Measurements from ENCODE around the gene NTNG1. TPM values are rescaled to one million over a fixed set of nuclear protein-coding genes. Genes with fewer than 3 reads are reported as not detected.

The NTNG1 gene
- total RNA-seq, 6 experiments from 2014 or later: not detected

- Histone ChIP-seq H3K27me3 (no peaks in the 10 kb centered on the region), H3K4me1 (no peaks in the 10 kb centered on the region), H3K27ac (no peak overlapping the region), H3K36me3 (no peaks in the 10 kb centered on the region), H3K9me3 (no peaks in the 10 kb centered on the region), H3K4me3 (no peak overlapping the region)
- DNase-seq: no peak
- TF ChIP-seq POLR2A (IDR thresholded peaks at IDR 0.05) (no peak), CTCF (IDR thresholded peaks at IDR 0.05) (no peak)
- WGBS (ENCODE audit: insufficient coverage, low coverage, low lambda C conversion rate, missing lambda C conversion rate): 60% methylated on average over 3 of the region's 3 CpGs
- intact Hi-C loops (cut with DNase I): no loop called here
- no peak for ATAC-seq
These were observed 341.0 kb downstream of the NTNG1 start for GRCh38 chr1:107481756-107482384.

GRCh38 chr1:107483949-107484348 lies 343.1 kb downstream of the NTNG1 start:
- Histone ChIP-seq H3K4me3 (no peak overlapping the region), H3K27ac (no peak overlapping the region), H3K9me3 (no peaks in the 10 kb centered on the region), H3K27me3 (no peaks in the 10 kb centered on the region), H3K4me1 (no peaks in the 10 kb centered on the region), H3K36me3 (no peaks in the 10 kb centered on the region)
- intact Hi-C loops (cut with DNase I): no loop called here
- DNase-seq: no peak
- no peak for ATAC-seq
- 46% methylated on average over 3 of the region's 3 CpGs for WGBS (ENCODE audit: insufficient coverage, low coverage, low lambda C conversion rate, missing lambda C conversion rate)
- no peak for TF ChIP-seq POLR2A (IDR thresholded peaks at IDR 0.05)
- no peak for TF ChIP-seq CTCF (IDR thresholded peaks at IDR 0.05)

GRCh38 chr1:107486349-107486748 lies 345.5 kb downstream of the NTNG1 start:
- 59% methylated on average over 3 of the region's 3 CpGs for WGBS (ENCODE audit: insufficient coverage, low coverage, low lambda C conversion rate, missing lambda C conversion rate)
- H3K27me3 ChIP-seq: no peaks in the 10 kb centered on the region
- intact Hi-C loops (cut with DNase I): no loop called here
- H3K36me3 ChIP-seq: no peaks in the 10 kb centered on the region
- H3K27ac ChIP-seq: no peak overlapping the region
- no peaks in the 10 kb centered on the region for H3K9me3 ChIP-seq
- no peak for ATAC-seq
- H3K4me1 ChIP-seq: no peaks in the 10 kb centered on the region
- TF ChIP-seq CTCF (IDR thresholded peaks at IDR 0.05): no peak
- no peak for TF ChIP-seq POLR2A (IDR thresholded peaks at IDR 0.05)
- DNase-seq: no peak
- H3K4me3 ChIP-seq: no peak overlapping the region

- intact Hi-C loops (cut with DNase I): no loop called here
- Histone ChIP-seq H3K27me3 (no peaks in the 10 kb centered on the region), H3K36me3 (no peaks in the 10 kb centered on the region), H3K4me3 (no peak overlapping the region), H3K27ac (no peak overlapping the region), H3K4me1 (no peaks in the 10 kb centered on the region), H3K9me3 (no peaks in the 10 kb centered on the region)
- no peak for TF ChIP-seq CTCF (IDR thresholded peaks at IDR 0.05)
- TF ChIP-seq POLR2A (IDR thresholded peaks at IDR 0.05): no peak
- ATAC-seq: no peak
- WGBS (ENCODE audit: insufficient coverage, low coverage, low lambda C conversion rate, missing lambda C conversion rate): 72% methylated on average over 2 of the region's 2 CpGs
- DNase-seq: no peak
These were observed 346.7 kb downstream of the NTNG1 start for GRCh38 chr1:107487506-107487905.

GRCh38 chr1:107491582-107491981 lies 350.7 kb downstream of the NTNG1 start:
- TF ChIP-seq CTCF (IDR thresholded peaks at IDR 0.05) (no peak), POLR2A (IDR thresholded peaks at IDR 0.05) (no peak)
- Histone ChIP-seq H3K4me3 (no peak overlapping the region), H3K9me3 (no peaks in the 10 kb centered on the region), H3K4me1 (peaks cover 0 to 14% (median 4%) of the 10 kb centered on the region in 4 donors), H3K27me3 (no peaks in the 10 kb centered on the region), H3K36me3 (no peaks in the 10 kb centered on the region), H3K27ac (no peak overlapping the region)
- intact Hi-C loops (cut with DNase I): no loop called here
- 93% methylated on average over 3 of the region's 4 CpGs for WGBS (ENCODE audit: insufficient coverage, low coverage, low lambda C conversion rate, missing lambda C conversion rate)
- no peak for DNase-seq
- ATAC-seq: no peak

Measured in right lobe of liver (tissue), 6 donors.